ENCODE results near the gene SPIRE1. TPM values are rescaled to one million over a fixed set of nuclear protein-coding genes. Genes with fewer than 3 reads are reported as not detected.
A peak's percentile ranks its signal among the peaks of the same experiment; 100 is the strongest.
"Not testable (repeated sequence)": the region's sequence is repeated elsewhere in the genome, so short reads cannot be mapped to it uniquely, and the experiment has no call there.

Gene SPIRE1
- total RNA-seq, 1 donor from 2014 or later, result 24.9 TPM

- no peak for DNase-seq (ENCODE audit: extremely low read depth, low read depth, low spot score)
Observed at GRCh38 chr18:12497296-12497695, 160.6 kb downstream of the SPIRE1 start.

- no peak for DNase-seq (ENCODE audit: extremely low read depth, low read depth, low spot score)
Observed at GRCh38 chr18:12492907-12493306, 165.0 kb downstream of the SPIRE1 start.

- DNase-seq (ENCODE audit: extremely low read depth, low read depth, low spot score), result no peak
Observed at GRCh38 chr18:12491611-12492435, 166.1 kb downstream of the SPIRE1 start.

- DNase-seq (ENCODE audit: extremely low read depth, low read depth, low spot score), result no peak
Observed at GRCh38 chr18:12485479-12486105, 172.3 kb downstream of the SPIRE1 start.

- DNase-seq (ENCODE audit: extremely low read depth, low read depth, low spot score), result not testable (repeated sequence)
Observed at GRCh38 chr18:12481915-12482314, 176.0 kb downstream of the SPIRE1 start.

GRCh38 chr18:12479982-12480381 lies 177.9 kb downstream of the SPIRE1 start:
- no peak for DNase-seq (ENCODE audit: extremely low read depth, low read depth, low spot score)

DNA sequence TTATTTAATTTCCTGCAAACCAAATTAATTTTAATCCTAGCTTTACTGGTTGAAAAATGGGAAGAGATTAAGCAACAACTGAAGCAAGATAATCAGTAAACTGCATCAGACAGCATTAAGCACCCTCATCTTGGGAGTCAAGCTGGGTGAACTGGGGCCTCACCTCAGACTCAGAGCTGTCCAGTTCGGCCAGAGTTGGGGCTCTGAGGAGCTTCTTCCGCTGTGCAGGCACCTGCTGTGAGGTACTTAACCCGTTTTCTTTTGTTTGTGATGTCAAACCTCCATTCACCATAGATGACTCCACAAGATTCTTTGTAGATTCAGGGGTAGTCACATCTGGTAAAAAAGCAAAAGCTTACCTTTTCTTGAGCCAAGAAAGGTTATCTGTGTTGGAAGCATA lies 178.4 kb downstream of the SPIRE1 start:
- DNase-seq (ENCODE audit: extremely low read depth, low read depth, low spot score), result no peak

DNA sequence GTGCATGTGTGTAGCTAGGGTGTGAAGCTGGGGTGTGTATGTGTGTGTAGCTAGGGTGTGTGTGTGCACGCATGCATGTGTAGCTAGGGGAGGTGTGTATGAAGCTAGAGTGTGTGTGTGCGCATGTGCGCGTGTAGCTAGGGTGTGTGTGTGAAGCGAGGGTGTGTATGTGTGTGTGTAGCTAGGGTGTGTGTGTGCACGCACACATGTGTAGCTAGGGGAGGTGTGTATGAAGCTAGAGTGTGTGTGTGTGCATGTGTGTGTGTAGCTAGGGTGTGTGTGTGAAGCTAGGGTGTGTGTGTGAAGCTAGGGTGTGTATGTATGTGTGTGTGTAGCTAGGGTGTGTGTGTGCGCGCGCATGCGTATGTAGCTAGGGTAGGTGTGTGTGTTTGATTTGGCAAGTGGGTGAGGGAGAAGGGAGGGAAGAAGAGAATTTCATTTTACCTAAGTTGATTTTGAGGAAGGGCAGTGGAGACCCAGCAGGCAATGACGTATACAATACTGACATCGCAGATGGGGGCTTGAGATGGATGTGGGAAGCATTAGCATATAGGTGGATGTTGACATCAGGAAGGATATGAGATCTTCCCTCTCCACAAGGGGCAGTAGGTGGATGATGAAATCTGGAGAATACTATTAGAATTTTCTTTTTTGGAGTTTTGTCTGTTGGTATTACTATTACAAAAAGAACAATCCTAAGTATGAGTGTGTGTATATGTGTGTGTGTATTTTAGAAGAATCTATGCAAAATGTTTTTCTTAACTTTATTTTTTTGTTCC lies 179.4 kb downstream of the SPIRE1 start:
- DNase-seq (ENCODE audit: extremely low read depth, low read depth, low spot score), result no peak

DNA sequence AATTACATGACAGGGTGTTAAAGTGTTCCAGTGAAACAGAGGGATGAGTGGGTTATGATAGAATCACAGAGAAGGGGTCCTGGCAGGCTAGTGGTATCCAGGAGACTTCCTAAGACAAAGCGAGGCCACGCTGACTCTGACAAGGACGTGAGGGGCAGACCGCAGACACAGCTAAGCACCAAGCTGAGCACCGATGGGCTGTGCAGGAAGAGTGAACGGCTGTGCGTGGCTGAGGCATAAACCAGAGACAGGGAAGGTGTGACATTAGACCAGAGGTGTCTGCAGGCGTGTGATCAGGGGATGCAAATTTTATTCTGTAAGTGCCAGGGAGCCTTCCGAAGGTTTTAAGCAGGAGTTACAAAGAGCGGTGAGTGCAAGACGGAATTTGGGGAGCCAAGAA lies 180.3 kb downstream of the SPIRE1 start:
- DNase-seq (ENCODE audit: extremely low read depth, low read depth, low spot score), result no peak

DNA sequence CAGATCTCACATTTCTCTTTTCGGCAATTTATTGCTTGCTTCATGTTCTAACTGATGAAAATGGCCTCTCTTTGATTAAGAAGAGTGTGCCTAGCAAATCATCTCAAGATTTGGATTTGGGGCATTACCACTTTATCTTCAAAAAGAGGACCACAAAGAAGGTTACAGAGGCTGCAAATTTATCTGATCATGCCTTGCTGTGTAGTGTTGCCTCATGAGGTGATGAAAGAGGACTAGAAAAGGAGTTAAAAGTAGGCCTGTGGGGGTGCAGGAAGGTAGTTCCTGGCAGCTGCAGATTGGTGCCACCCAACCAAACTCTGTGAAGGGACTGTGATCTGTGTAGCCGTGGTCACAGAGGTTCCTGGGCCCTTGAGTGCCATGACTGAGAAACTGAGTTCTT lies 181.0 kb downstream of the SPIRE1 start:
- DNase-seq (ENCODE audit: extremely low read depth, low read depth, low spot score), result no peak

- DNase-seq (ENCODE audit: extremely low read depth, low read depth, low spot score), result no peak
Observed at GRCh38 chr18:12474876-12475275, 183.0 kb downstream of the SPIRE1 start.

GRCh38 chr18:12474146-12474545 lies 183.8 kb downstream of the SPIRE1 start:
- DNase-seq (ENCODE audit: extremely low read depth, low read depth, low spot score), result no peak

- no peak for DNase-seq (ENCODE audit: extremely low read depth, low read depth, low spot score)
Observed at GRCh38 chr18:12470382-12471075, 187.4 kb downstream of the SPIRE1 start.

DNA sequence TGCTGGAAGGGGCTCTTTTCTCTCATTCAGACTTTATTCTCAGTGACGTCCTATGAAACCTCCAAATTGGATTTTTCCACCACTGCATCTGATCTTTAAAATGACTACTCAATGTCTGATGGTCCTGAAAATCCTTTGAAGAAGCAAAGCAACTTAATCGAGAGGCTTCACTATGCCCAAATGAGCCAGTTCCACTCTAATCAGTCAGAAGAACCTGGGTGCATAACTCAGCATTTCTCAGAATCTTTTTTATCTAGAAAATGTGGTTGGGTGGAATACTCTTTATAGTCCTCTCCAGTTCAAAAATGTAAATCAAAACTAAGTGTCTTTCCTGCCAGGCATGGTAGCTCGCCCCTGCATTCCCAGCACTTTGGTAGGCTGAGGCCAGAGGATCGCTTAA lies 189.5 kb downstream of the SPIRE1 start:
- no peak for DNase-seq (ENCODE audit: extremely low read depth, low read depth, low spot score)

GRCh38 chr18:12464731-12465130 lies 193.2 kb downstream of the SPIRE1 start:
- no peak for DNase-seq (ENCODE audit: extremely low read depth, low read depth, low spot score)

GRCh38 chr18:12463191-12463590 lies 194.7 kb downstream of the SPIRE1 start:
- peak; percentile 12 for DNase-seq (ENCODE audit: extremely low read depth, low read depth, low spot score)

DNA sequence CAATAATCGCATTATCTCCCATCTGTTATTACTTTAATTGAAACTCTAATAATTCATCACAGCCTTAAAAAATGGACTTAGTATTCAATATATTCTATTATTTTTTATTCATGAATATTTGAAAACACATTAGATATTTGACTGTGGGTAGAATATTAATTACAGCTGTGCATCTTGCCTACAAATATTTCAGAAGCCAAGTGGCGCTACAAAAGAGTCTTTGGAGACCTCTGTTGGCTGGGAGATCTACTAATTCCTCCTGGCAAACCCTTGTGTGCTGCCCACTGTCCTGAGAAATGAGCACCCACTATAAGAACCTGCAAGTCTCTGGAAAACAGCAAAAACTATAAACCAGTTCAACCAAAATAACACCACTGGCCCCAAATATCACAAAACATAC lies 195.7 kb downstream of the SPIRE1 start:
- DNase-seq (ENCODE audit: extremely low read depth, low read depth, low spot score), result no peak

- DNase-seq (ENCODE audit: extremely low read depth, low read depth, low spot score), result no peak
Observed at GRCh38 chr18:12461326-12461725, 196.6 kb downstream of the SPIRE1 start.

DNA sequence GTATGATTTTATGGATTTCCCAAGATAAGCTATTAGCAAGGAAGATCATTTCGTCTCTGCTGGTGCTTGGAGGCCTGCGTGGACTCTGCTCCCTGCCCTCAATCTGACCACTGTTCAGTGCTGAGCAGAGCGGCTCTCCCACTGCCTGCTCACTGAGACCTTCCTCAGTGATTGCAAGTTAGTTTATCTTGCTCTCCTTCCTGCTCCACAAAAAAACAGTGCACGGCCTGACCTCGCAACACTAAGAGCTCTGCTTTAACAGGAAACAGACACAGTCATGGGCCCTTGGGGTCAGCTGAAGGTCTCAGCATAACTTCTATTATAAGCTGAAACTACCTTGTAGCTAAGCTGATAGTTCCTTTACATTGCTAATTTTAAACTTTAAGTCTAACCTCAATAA lies 197.0 kb downstream of the SPIRE1 start:
- peak; percentile 76 for DNase-seq (ENCODE audit: extremely low read depth, low read depth, low spot score)

DNA sequence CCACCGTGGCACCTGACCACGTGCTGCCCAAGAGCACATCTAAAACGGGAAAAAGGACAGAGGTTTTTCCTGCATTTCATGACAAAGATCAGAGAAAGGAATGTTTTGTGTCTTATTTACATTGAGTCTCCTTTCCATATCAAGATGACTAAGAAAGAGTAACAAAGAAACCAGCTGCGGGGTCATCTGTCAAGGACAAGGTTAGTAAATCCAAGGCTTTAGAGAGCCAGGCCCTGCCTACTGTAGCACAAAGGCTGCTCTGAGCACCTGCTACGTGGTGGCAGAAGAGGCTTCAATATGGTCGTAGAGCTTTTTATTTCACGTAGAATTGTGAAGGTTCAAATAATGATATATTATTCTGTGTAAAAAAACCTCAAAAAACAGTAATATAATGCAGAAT lies 199.1 kb downstream of the SPIRE1 start:
- no peak for DNase-seq (ENCODE audit: extremely low read depth, low read depth, low spot score)

- DNase-seq (ENCODE audit: extremely low read depth, low read depth, low spot score), result no peak
Observed at GRCh38 chr18:12456441-12456840, 201.5 kb downstream of the SPIRE1 start.
